Coronary artery (tissue), 2 donors: ENCODE data around the gene GNS.

ENCODE experiments used
- DNase-seq: peaks from one replicate; pipeline ENCODE4 v3.0.0-alpha.2; 2017; ENCODE audit warnings: low spot score
- H3K27ac ChIP-seq, 2 donors: fragments of 200-600 bp; sonication (generic); one replicate each; pipeline ENCODE4 v1.5.1; 2016 to 2019
- H3K4me3 ChIP-seq: fragments of 200-600 bp; sonication (generic); 2 replicates; pipeline ENCODE4 v1.5.1; 2016; ENCODE audit warnings: mild to moderate bottlenecking, moderate library complexity
- CTCF ChIP-seq: fragments of 200-600 bp; sonication (generic); IDR thresholded peaks from one replicate; pipeline ENCODE4 v1.5.1; 2019; ENCODE audit warnings: antibody characterized with exemption

The GNS gene

DNA sequence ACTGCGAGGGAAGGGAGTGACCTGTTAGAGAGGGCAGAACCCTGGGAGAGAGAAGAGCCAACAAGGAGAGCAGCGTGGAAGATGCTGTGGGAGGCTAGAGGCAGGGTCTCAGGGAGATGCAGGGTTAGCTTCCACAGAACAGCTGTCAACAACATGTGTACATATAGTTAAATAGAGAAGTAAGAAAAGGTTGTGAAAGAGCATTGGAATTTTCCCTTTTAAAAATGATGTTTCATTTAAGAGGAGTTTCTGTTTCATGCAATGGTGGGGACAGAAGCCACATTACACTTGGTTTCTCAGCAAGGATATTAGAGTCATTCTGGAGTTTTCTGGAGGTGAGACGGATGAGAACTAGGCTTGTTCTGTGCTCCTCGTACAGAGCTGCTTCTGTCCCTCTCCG, 41.4 kb upstream of the GNS start:
- TF ChIP-seq CTCF = no peak
- H3K27ac ChIP-seq = no peak overlapping the region
- no peak overlapping the region for H3K4me3 ChIP-seq
- DNase-seq = no peak

DNA sequence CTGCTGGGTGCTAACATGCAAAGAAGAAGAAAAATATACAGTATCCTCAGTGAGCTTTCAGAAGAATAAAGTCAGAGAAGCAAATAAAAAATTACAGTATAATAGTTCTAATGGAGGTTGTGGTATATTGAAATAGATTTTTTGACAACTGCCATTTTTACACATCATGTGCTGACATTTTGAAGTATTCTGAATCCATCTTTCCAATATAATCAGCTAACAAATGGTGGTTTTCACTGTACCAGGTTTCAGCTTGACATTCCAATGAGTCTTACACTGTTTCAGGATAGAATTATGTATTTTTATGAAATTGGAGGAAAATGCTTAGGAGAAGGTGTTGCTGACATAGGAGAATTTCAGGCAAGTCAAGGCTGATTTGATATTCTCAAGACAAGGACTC, 39.0 kb upstream of the GNS start:
- TF ChIP-seq CTCF = no peak

GRCh38 chr12:64797156-64797555, 38.0 kb upstream of the GNS start:
- Histone ChIP-seq H3K4me3 (no peak overlapping the region), H3K27ac (no peak overlapping the region)
- DNase-seq = no peak
- TF ChIP-seq CTCF = no peak

More for the DNA sequence above, 39.0 kb upstream of the GNS start:
- DNase-seq = no peak
- Histone ChIP-seq H3K4me3 (no peak overlapping the region), H3K27ac (no peak overlapping the region)

GRCh38 chr12:64796205-64796845, 37.1 kb upstream of the GNS start:
- Histone ChIP-seq H3K4me3 (no peak overlapping the region), H3K27ac (no peak overlapping the region)
- TF ChIP-seq CTCF = peak; percentile 65
- DNase-seq = no peak

DNA sequence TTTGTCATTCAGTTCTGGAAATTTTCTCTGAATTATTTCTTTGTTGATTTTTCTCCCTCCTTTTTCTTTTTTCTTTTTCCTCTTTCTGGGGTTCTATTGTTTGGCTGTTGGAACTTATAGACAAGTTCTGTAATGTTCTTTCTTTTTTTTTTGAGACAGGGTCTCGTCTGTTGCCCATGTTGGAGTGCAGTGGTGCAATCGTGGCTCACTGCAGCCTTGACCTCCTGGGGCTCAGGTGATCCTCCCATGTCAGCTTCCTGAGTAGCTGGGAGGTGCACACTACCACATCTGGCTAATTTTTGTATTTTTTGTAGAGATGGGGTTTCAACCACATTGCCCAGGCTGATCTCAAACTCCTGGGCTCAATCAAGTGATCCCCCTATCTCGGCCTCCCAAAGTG, 35.1 kb upstream of the GNS start:
- no peak for TF ChIP-seq CTCF
- Histone ChIP-seq H3K27ac (no peak overlapping the region), H3K4me3 (no peak overlapping the region)
- DNase-seq = no peak

DNA sequence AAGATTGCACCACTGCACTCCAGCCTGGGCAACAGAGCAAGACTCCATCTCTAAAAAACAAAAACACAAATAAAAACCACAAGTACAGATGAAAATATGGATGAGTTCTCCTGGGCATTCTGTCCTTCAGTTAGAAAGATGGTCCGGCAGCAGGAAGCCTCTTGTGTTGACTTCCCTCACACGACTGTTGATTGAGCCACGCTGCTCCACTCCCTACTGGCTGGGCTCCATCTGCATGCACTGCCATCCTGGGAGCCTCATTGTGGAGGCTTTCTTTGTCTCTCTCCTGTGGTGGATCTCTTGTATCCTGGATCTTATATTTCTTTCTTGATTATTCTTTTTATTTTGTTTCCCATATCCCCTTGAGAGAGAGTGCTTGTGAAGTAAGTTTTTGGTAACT, 34.4 kb upstream of the GNS start:
- Histone ChIP-seq H3K4me3 (no peak overlapping the region), H3K27ac (no peak overlapping the region)
- TF ChIP-seq CTCF = no peak
- DNase-seq = no peak

- DNase-seq = no peak
These were observed 32.9 kb upstream of the GNS start for GRCh38 chr12:64792128-64792527.

More at GRCh38 chr12:64792128-64792527, 32.9 kb upstream of the GNS start:
- TF ChIP-seq CTCF = no peak
- H3K4me3 ChIP-seq = no peak overlapping the region
- no peak overlapping the region for H3K27ac ChIP-seq
